NT2/D1 (cell line): ENCODE results near the gene RWDD2A.

Source experiments
- SUZ12 ChIP-seq: IDR thresholded peaks from 2 replicates; pipeline ENCODE4 v1.6.1; 2011; ENCODE audit not compliant: insufficient read length, insufficient read depth; ENCODE audit errors: extremely low read depth
- YY1 ChIP-seq: IDR thresholded peaks from 2 replicates; pipeline ENCODE4 v1.6.1; 2011; ENCODE audit not compliant: insufficient read length, insufficient read depth
- ZNF274 ChIP-seq: IDR thresholded peaks from 2 replicates; pipeline ENCODE4 v1.6.1; 2011; ENCODE audit warnings: mild to moderate bottlenecking, low read depth, low read length

- TF ChIP-seq SUZ12, result no peak
- no peak for TF ChIP-seq YY1
- no peak for TF ChIP-seq ZNF274
These were observed 25.5 kb downstream of the RWDD2A start for GRCh38 chr6:83218646-83219045.
